ENCODE measurements around the gene TRAF7.
"Not testable (repeated sequence)": the region's sequence is repeated elsewhere in the genome, so short reads cannot be mapped to it uniquely, and the experiment has no call there.

TRAF7 gene

GRCh38 chr16:2199621-2200139 lies 44.1 kb downstream of the TRAF7 start:
- DNase-seq (ENCODE audit: low read depth in 2 of 2): no peak

- DNase-seq (ENCODE audit: low read depth in 2 of 2): no peak
These were observed 44.7 kb downstream of the TRAF7 start for GRCh38 chr16:2200313-2200712.

- not testable (repeated sequence) for DNase-seq (ENCODE audit: low read depth in 2 of 2)
These were observed 47.6 kb downstream of the TRAF7 start for GRCh38 chr16:2203119-2203688.

GRCh38 chr16:2204416-2205103 lies 49.0 kb downstream of the TRAF7 start:
- DNase-seq (ENCODE audit: low read depth in 2 of 2): no peak

- peak; percentile 80 to 83 for DNase-seq (ENCODE audit: low read depth in 2 of 2)
These were observed 49.8 kb downstream of the TRAF7 start, which contains the start of gene MLST8 for GRCh38 chr16:2205104-2205966. Gene MLST8, plus strand, starts transcription at chr16:2205454. Its CDS starts 632 bp downstream, at chr16:2206086.

- no peak for DNase-seq (ENCODE audit: low read depth in 2 of 2)
These were observed 50.4 kb downstream of the TRAF7 start for GRCh38 chr16:2205967-2206313.

- no peak for DNase-seq (ENCODE audit: low read depth in 2 of 2)
These were observed 50.8 kb downstream of the TRAF7 start for GRCh38 chr16:2206420-2206779.

- DNase-seq (ENCODE audit: low read depth in 2 of 2): no peak
These were observed 51.3 kb downstream of the TRAF7 start for GRCh38 chr16:2206780-2207433.

GRCh38 chr16:2207872-2208271 lies 52.3 kb downstream of the TRAF7 start:
- no peak for DNase-seq (ENCODE audit: low read depth in 2 of 2)

- no peak for DNase-seq (ENCODE audit: low read depth in 2 of 2)
These were observed 52.7 kb downstream of the TRAF7 start for GRCh38 chr16:2208308-2208707.

- DNase-seq (ENCODE audit: low read depth in 2 of 2): no peak
These were observed 53.2 kb downstream of the TRAF7 start for GRCh38 chr16:2208772-2209171.

- DNase-seq (ENCODE audit: low read depth in 2 of 2): no peak
These were observed 53.9 kb downstream of the TRAF7 start for GRCh38 chr16:2209258-2210008.

- no peak for DNase-seq (ENCODE audit: low read depth in 2 of 2)
These were observed 54.4 kb downstream of the TRAF7 start for GRCh38 chr16:2210009-2210332.

GRCh38 chr16:2210386-2211365 lies 55.1 kb downstream of the TRAF7 start, which contains the start of gene BRICD5:
Gene BRICD5, minus strand, starts transcription at chr16:2210863. Its CDS starts 30 bp downstream, at chr16:2210833.
- no peak for DNase-seq (ENCODE audit: low read depth in 2 of 2)

- DNase-seq (ENCODE audit: low read depth in 2 of 2): no peak
These were observed 56.4 kb downstream of the TRAF7 start for GRCh38 chr16:2211923-2212347.

GRCh38 chr16:2212362-2213324 lies 57.1 kb downstream of the TRAF7 start:
- DNase-seq (ENCODE audit: low read depth in 2 of 2): no peak

- no peak for DNase-seq (ENCODE audit: low read depth in 2 of 2)
These were observed 58.5 kb downstream of the TRAF7 start for GRCh38 chr16:2213817-2214718.

GRCh38 chr16:2214719-2214968 lies 59.1 kb downstream of the TRAF7 start, which contains the start of gene PGP:
Gene PGP, minus strand, starts transcription at chr16:2214840. Its CDS starts 63 bp downstream, at chr16:2214777.
- no peak for DNase-seq (ENCODE audit: low read depth in 2 of 2)

Data from activated CD8-positive, alpha-beta memory T cell treated with anti-CD3 and anti-CD28 coated beads for 4 hours (primary cell).